Endothelial cell of umbilical vein (primary cell): ENCODE data around the gene NGFR. TPM values are rescaled to one million over a fixed set of nuclear protein-coding genes. Genes with fewer than 3 reads are reported as not detected.

Source experiments
- BruUV-seq: library from RNA; stranded (reverse); fragments of 400-500 nt; replicated peaks from 2 replicates; lab custom pipeline; 2021; lab: Mats Ljungman, UMichigan
- CTCF ChIA-PET: fragments of 300-600, 350-600 bp; sonication (Branson Sonifier 250); formaldehyde crosslinking; loops from one replicate; lab custom pipeline; 2021; ENCODE audit warnings: antibody characterized with exemption, inconsistent platforms; lab: Charles Lee
- POLR2A ChIA-PET: fragments of 300-600, 350-600 bp; sonication (Branson Sonifier 250); formaldehyde crosslinking; loops from one replicate; lab custom pipeline; 2021; ENCODE audit warnings: antibody characterized with exemption, inconsistent platforms; lab: Charles Lee
- DNase-seq: peaks from one replicate; pipeline ENCODE4 v3.0.0-alpha.2; 2011; ENCODE audit warnings: low read depth, low spot score
- FAIRE-seq: peaks from 2 replicates; lab custom pipeline; 2011; peaks lifted over from hg19 to GRCh38; lab: Jason Lieb, UNC
- H2AFZ ChIP-seq: 2 replicates; pipeline ENCODE4 v1.6.0; 2012; ENCODE audit warnings: low read depth, low read length, control low read depth, inconsistent platforms
- H3K27ac ChIP-seq: 2 replicates; pipeline ENCODE4 v1.5.1; 2011; ENCODE audit warnings: low read depth, mild to moderate bottlenecking, control low read depth, low read length, moderate library complexity; ENCODE audit not compliant: insufficient read depth
- H3K27me3 ChIP-seq, 2 experiments: 2 replicates each; pipeline versions ENCODE4 v1.6.0 to v1.6.1; 2011; ENCODE audit warnings: low read length in 2 of 2, mixed read lengths in 1 of 2; ENCODE audit not compliant: control insufficient read depth in 2 of 2, insufficient read depth in 2 of 2
- H3K36me3 ChIP-seq, 2 experiments: 2 replicates in 1 of 2; 3 replicates in 1 of 2; pipeline ENCODE4 v1.5.1; 2011; ENCODE audit warnings: low read length in 2 of 2, mild to moderate bottlenecking in 1 of 2, moderate library complexity in 1 of 2; ENCODE audit not compliant: control insufficient read depth in 2 of 2, insufficient read depth in 2 of 2; ENCODE audit errors: extremely low read depth in 1 of 2
- H3K4me1 ChIP-seq: 3 replicates; pipeline ENCODE4 v1.5.1; 2011; ENCODE audit warnings: mild to moderate bottlenecking, low read length; ENCODE audit not compliant: control insufficient read depth, insufficient read depth; ENCODE audit errors: extremely low read depth
- H3K4me2 ChIP-seq: 2 replicates; pipeline ENCODE4 v1.6.1; 2011; ENCODE audit warnings: low read length, control low read depth, mixed read lengths; ENCODE audit not compliant: insufficient read depth
- H3K4me3 ChIP-seq, 3 experiments: fragments of 200-600 bp in 1 of 3; sonication (generic), shearing (Covaris generic) in 1 of 3; replicated peaks in 1 of 3; 2 replicates each; pipeline ENCODE4 v1.5.1; 2011 to 2016; ENCODE audit warnings: control low read depth in 3 of 3, low read length in 3 of 3, mild to moderate bottlenecking in 2 of 3, inconsistent platforms in 1 of 3, low read depth in 1 of 3, moderate library complexity in 1 of 3; ENCODE audit not compliant: insufficient read depth in 1 of 3
- H3K79me2 ChIP-seq: 2 replicates; pipeline ENCODE4 v1.6.0; 2012; ENCODE audit warnings: low read length, inconsistent platforms; ENCODE audit not compliant: control insufficient read depth, insufficient read depth
- H3K9ac ChIP-seq: replicated peaks from 2 replicates; pipeline ENCODE3; 2011; ENCODE audit warnings: low read length, control low read depth; ENCODE audit not compliant: insufficient read depth; ENCODE audit errors: extremely low read depth
- H3K9me1 ChIP-seq: replicated peaks from 3 replicates; pipeline ENCODE4 v1.6.0; 2011; ENCODE audit warnings: mild to moderate bottlenecking, low read length; ENCODE audit not compliant: control insufficient read depth, insufficient read depth; ENCODE audit errors: extremely low read depth
- H3K9me3 ChIP-seq: replicated peaks from 2 replicates; pipeline ENCODE4 v1.5.1; 2012; ENCODE audit warnings: low read length, inconsistent platforms; ENCODE audit not compliant: control insufficient read depth, insufficient read depth
- H4K20me1 ChIP-seq: replicated peaks from 2 replicates; pipeline ENCODE3; 2011; ENCODE audit warnings: mild to moderate bottlenecking, low read length; ENCODE audit not compliant: control insufficient read depth, insufficient read depth; ENCODE audit errors: extremely low read depth
- EZH2 ChIP-seq: IDR thresholded peaks from 2 replicates; pipeline ENCODE4 v1.6.1; 2012; ENCODE audit warnings: borderline replicate concordance, low read depth, mild to moderate bottlenecking, moderate library complexity, low read length, inconsistent platforms; ENCODE audit not compliant: severe bottlenecking
- GATA2 ChIP-seq: IDR thresholded peaks from 2 replicates; pipeline ENCODE4 v1.7.0; 2011; ENCODE audit warnings: low read depth, mild to moderate bottlenecking, moderate library complexity, mixed read lengths, low read length; ENCODE audit not compliant: insufficient read length, insufficient read depth
- JUN ChIP-seq: IDR thresholded peaks from 2 replicates; pipeline ENCODE4 v1.6.1; 2011; ENCODE audit warnings: borderline replicate concordance, low read depth; ENCODE audit not compliant: insufficient read length, insufficient read depth
- MAX ChIP-seq: IDR thresholded peaks from 2 replicates; pipeline ENCODE4 v1.6.1; 2011; ENCODE audit not compliant: insufficient read depth, insufficient read length
- MYC ChIP-seq: IDR thresholded peaks from one replicate; pipeline ENCODE4 v1.6.1; 2011; ENCODE audit warnings: mild to moderate bottlenecking, low read depth, low read length
- POLR2A ChIP-seq: IDR thresholded peaks from 2 replicates; pipeline ENCODE4 v1.6.1; 2012; ENCODE audit warnings: low read depth, mild to moderate bottlenecking, control low read depth, low read length
- POLR2AphosphoS5 ChIP-seq: IDR thresholded peaks from 2 replicates; pipeline ENCODE4 v1.6.1; 2012; ENCODE audit warnings: low read depth, mild to moderate bottlenecking, control low read depth, low read length, moderate library complexity; ENCODE audit not compliant: insufficient read depth
- dilution Hi-C: fragments of 300-500 bp; cut with MboI; formaldehyde crosslinking; loops from one replicate; pipeline ENCODE4 v1.15.0; 2019; ENCODE audit warnings: low sequenced_read_pairs; ENCODE audit not compliant: extremely low pct_ligation_motif_present
- intact Hi-C: fragments of 100-400 bp; cut with micrococcal nuclease; formaldehyde crosslinking; loops from one replicate; pipeline ENCODE4 v1.10.0; 2022
- polyA plus RNA-seq, 4 experiments: library from polyadenylated mRNA; depleted of rRNA in 3 of 4; stranded (reverse) in 3 of 4; unstranded in 1 of 4; fragments of >200 nt; gene quantifications; 2 replicates each; pipeline versions ENCODE4 v1.2.1 to v1.2.3, GENCODE V29; 2011 to 2012; ENCODE audit warnings: missing spikeins in 1 of 4
- total RNA-seq: library from RNA; stranded (reverse); gene quantifications from 2 replicates; pipeline ENCODE4 v1.2.3, GENCODE V29; 2021
- TF ChIP-seq, protein P1 (sequence below), 2 donors: IDR thresholded peaks; 1 replicate in 1 of 2; 2 replicates in 1 of 2; pipeline ENCODE4 v1.5.1; 2011; ENCODE audit warnings: low read length in 2 of 2, mild to moderate bottlenecking in 2 of 2, moderate library complexity in 2 of 2, control low read depth in 1 of 2, inconsistent platforms in 1 of 2, low read depth in 1 of 2; ENCODE audit not compliant: insufficient read depth in 1 of 2; ENCODE audit errors: extremely low read depth in 1 of 2

Gene NGFR
- total and polyA plus RNA-seq, 2 donors (not counting 3 experiments of a cell fraction or from before 2014, with no cell fraction given): not detected

- POLR2A ChIA-PET: no interaction called here
- no peak overlapping the region for H3K9ac ChIP-seq
Observed at GRCh38 chr17:49505854-49506253, 10.8 kb downstream of the NGFR start.

More at GRCh38 chr17:49505854-49506253, 10.8 kb downstream of the NGFR start:
- no TSS peak for BruUV-seq
- H3K27me3 ChIP-seq: peaks cover 12 to 16% of the 10 kb centered on the region in 2 experiments
- CTCF ChIA-PET: interaction anchor here (0.9 to 5.3 kb wide), 3 partner anchors 9 to 12 kb away, joined by 3 to 30 read pairs (median 3); no protein-coding TSS in a partner anchor
- no peak overlapping the region for H3K4me3 ChIP-seq
- no peaks in the 10 kb centered on the region for H3K79me2 ChIP-seq
- no peak overlapping the region for H3K4me2 ChIP-seq
- H3K4me1 ChIP-seq: no peaks in the 10 kb centered on the region
- DNase-seq (no peak), FAIRE-seq (no peak)
- H3K27ac ChIP-seq: no peak overlapping the region
- dilution Hi-C loops (no loop called here), intact Hi-C loops (no loop called here)
- no peaks in the 10 kb centered on the region for H3K9me1 ChIP-seq
- no peak for TF ChIP-seq GATA2
- TF ChIP-seq, protein P1, sequence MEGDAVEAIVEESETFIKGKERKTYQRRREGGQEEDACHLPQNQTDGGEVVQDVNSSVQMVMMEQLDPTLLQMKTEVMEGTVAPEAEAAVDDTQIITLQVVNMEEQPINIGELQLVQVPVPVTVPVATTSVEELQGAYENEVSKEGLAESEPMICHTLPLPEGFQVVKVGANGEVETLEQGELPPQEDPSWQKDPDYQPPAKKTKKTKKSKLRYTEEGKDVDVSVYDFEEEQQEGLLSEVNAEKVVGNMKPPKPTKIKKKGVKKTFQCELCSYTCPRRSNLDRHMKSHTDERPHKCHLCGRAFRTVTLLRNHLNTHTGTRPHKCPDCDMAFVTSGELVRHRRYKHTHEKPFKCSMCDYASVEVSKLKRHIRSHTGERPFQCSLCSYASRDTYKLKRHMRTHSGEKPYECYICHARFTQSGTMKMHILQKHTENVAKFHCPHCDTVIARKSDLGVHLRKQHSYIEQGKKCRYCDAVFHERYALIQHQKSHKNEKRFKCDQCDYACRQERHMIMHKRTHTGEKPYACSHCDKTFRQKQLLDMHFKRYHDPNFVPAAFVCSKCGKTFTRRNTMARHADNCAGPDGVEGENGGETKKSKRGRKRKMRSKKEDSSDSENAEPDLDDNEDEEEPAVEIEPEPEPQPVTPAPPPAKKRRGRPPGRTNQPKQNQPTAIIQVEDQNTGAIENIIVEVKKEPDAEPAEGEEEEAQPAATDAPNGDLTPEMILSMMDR (IDR thresholded peaks at IDR 0.05; ENCODE audit: extremely low read depth in 1 of 2, insufficient read depth in 1 of 2, low read depth in 1 of 2, low read length in 2 of 2): no peak
- TF ChIP-seq POLR2A: no peak
- no peak for TF ChIP-seq JUN
- no peak for TF ChIP-seq MAX
- TF ChIP-seq EZH2: no peak
- no peak for TF ChIP-seq MYC
- no peak for TF ChIP-seq POLR2AphosphoS5
- no peak overlapping the region for H2AFZ ChIP-seq
- H3K9me3 ChIP-seq: no peaks in the 10 kb centered on the region
- no peaks in the 10 kb centered on the region for H3K36me3 ChIP-seq
- H4K20me1 ChIP-seq: no peaks in the 10 kb centered on the region
